GM18867 (cell line): ENCODE data around the gene GPATCH3.
"Not testable (repeated sequence)": the region's sequence is repeated elsewhere in the genome, so short reads cannot be mapped to it uniquely, and the experiment has no call there.

Experiments
- ATAC-seq: cut with Tn5 transposase; IDR thresholded peaks from one replicate; pipeline ENCODE4 v1.9.1; 2021; ENCODE audit warnings: mild to moderate bottlenecking, moderate library complexity; ENCODE audit not compliant: unreplicated experiment

The GPATCH3 gene

DNA sequence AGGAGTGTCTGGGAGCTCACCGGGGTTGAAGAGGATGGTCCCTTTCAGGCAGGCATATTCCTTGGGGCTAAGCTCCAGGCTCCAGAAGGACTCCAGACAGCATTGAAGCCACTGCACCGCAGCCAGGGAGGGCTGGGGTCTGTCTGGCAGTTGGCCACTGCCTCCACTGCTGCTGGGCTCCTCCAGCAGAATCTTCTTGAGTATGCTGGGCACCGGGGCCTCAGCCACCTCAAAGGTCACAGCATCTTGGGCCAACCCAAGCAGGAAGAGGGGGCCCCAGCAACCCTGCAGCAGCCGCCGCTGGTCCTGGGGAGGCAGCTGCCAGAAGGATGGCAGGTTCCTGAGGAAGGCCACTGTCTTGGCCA lies 13.1 kb upstream of the GPATCH3 start:
- ATAC-seq: no peak

GRCh38 chr1:26912147-26912490 lies 11.9 kb upstream of the GPATCH3 start:
- ATAC-seq: no peak

DNA sequence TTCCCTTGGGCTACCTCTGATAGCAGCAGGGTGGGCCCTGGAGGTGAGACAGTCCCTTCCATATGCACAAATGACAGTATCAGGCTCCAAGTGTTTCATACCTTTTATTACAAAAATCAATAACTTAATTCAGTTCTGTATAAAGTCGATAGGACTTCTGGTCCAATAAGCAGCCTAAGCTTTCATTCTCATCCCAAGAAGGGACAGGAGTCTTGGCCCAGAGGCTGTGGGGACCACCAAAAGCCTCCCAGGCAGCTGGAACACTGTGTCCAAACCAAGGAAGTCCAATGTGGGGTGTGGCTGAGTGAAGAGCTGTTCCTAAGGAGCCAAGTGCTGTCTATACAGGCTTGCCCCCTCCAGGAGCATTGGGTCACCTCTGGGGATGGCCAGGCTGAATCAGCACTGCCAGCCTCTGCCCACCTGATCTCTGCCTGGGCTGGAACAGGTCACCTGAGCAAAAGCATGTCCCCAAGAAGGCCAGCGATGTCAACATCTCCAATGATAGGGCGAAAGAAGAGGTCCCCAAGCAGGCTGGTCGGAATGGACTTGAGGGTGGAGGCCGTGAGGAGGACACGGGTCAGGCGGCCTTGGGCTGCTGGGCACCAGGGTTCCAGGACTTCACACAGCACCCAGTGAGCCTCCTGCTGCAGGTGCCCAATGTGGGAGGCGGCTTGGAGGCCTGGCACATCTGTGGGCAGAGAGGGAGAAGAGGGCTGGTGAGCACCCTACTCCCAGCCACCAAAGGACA lies 11.3 kb upstream of the GPATCH3 start:
- ATAC-seq: no peak

DNA sequence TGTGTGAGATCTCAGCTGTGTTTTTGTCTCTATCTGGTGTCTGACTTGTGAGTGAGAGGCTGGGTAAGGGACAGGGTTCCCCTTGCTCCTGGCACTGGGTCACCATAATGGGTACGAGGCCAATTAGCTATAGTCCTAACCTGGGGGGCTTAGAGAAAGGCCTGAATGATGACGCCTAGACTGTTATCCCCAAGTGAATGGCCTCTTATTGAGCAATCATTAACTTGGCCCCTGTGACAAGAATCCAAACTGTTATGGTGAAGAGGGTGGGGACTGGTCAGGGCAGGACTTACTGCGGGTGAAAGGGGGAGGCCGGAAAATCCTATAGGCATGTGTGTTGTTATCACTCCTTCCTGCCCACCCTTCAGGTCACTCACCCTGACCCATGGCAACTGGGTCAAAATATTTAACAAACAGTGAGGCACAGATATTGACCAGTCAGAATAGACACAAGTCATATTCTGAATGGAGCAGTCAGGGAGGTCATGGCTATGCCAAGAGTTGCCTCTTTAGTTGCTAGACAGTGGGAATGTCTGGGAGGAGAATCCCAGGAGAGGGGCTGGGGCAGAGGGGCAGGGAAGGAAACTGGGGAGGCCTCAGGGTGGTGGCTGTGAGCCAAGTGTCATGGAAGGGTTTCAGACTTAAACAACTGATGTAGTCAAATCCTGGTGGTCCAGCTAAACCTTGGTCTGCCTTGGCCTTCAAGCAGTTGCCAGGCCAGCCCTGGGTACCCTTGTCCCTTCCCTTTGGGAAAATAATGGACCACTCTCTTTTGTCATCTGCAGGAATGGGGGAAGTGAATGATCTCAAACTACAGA lies 10.3 kb upstream of the GPATCH3 start:
- no peak for ATAC-seq

DNA sequence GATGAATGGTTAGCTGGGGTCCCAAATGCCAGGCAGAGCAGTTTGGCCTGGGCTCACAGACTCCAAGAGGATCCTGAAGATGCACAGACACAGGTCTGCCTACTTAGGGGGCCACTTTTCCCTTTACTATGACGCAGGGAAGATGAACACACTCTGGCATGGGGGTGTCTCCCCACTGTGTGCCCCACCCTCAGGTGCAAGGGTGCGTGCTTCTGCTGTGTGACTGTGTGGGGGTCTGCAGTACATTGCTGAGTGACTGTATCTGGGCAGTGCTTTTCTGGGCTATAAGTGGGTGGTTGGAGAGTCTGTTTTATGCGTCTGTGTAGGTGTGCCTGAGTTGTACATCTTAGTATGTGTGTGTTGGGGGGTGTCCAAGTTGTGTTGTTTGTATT lies 9.7 kb upstream of the GPATCH3 start:
- no peak for ATAC-seq

- ATAC-seq: no peak
These were observed 7.0 kb upstream of the GPATCH3 start for GRCh38 chr1:26907071-26907917.

GRCh38 chr1:26900815-26901511 lies 696 bp upstream of the GPATCH3 start:
- ATAC-seq: no peak

DNA sequence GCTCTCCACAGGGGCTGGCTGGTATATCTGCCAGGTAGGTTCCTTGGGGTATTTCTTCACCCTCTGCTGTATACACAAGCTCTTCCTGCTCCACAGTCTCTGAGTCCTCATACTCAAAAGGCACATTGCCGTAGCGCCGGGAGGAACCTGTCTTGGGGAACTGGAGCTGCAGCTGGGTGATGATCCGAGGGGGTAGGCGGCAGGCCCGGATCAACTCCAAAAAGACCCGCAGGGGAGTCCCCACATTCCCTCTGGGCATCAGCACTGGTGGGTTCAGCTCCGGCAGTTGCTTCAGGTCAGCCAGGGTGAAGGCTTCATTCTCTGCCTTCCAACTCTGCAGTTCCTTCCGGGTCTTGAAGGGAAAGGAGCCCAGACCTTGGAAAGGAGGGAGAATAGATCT lies 2.9 kb downstream of the GPATCH3 start:
- no peak for ATAC-seq

GRCh38 chr1:26894263-26894662 lies 6.0 kb downstream of the GPATCH3 start:
- ATAC-seq: no peak

GRCh38 chr1:26890467-26890796 lies 9.8 kb downstream of the GPATCH3 start:
- ATAC-seq: peak; percentile 15

GRCh38 chr1:26889551-26890466 lies 10.5 kb downstream of the GPATCH3 start, which contains the start of gene GPN2:
GPN2 (minus strand) TSS chr1:26890283; CDS start chr1:26890096, 187 bp downstream.
- ATAC-seq: peak; percentile 82

DNA sequence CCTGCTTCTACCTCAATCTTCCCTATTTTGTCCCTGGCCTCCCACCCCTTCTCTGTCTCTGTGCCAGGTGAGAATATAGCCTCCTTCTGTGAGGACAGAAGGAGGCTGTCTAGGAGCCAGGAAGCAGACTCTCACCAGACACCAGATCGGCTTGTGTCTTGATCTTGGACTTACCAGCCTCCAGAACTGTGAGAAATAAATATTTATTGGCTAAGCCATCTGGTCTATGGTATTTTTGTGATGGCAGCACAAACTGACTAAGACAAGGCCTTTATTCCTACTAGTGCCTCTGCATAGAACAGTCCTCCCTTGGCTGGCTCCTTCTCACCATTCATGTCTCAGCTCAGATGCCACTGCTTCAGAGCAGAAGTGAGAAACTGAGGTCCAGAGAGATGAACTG lies 12.0 kb downstream of the GPATCH3 start:
- no peak for ATAC-seq

DNA sequence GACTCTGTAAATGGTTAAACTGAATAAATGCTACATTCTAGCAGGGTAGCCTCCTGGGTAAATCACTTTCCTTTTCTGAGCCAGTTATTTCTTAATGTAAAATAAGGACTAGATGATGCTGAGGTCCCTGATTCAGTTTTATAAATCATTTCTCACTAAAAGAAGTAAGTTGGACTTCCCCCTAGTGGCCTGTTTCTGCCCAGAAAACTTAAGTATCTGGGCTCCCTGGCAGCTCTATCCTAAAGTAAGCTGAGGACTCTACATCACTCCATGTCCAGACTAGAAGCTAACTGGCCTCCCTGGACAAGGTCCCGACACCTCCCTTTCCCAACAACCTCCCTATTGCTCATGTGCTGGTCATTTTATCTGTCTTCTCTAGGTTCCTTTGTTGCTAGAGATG lies 13.1 kb downstream of the GPATCH3 start:
- no peak for ATAC-seq

- no peak for ATAC-seq
These were observed 17.4 kb downstream of the GPATCH3 start for GRCh38 chr1:26882696-26883463.

DNA sequence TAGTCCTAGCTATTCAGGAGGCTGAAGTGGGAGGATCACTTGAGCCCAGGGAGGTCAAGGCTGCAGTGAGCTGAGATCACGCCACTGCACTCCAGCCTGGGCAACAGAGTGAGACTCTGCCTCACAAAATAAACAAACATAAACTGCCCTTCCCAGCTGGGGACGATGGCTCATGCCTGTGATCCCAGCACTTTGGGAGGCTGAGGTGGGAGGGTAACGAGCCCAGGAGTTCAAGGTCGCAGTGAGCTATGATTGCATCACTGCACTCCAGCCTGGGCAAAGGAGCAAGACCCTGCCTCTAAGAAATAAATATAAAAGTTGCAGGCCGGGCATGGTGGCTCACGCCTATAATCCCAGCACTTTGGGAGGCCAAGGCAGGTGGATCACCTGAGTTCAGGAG lies 18.7 kb downstream of the GPATCH3 start:
- not testable (repeated sequence) for ATAC-seq

- ATAC-seq: no peak
These were observed 20.5 kb downstream of the GPATCH3 start for GRCh38 chr1:26879793-26880192.

GRCh38 chr1:26877326-26877725 lies 22.9 kb downstream of the GPATCH3 start:
- no peak for ATAC-seq

GRCh38 chr1:26874896-26875295 lies 25.4 kb downstream of the GPATCH3 start:
- ATAC-seq: no peak

GRCh38 chr1:26873097-26873496 lies 27.2 kb downstream of the GPATCH3 start:
- not testable (repeated sequence) for ATAC-seq
